ENCODE measurements around the gene LGALS7. TPM values are rescaled to one million over a fixed set of nuclear protein-coding genes. Genes with fewer than 3 reads are reported as not detected.

Gene LGALS7
- total and polyA plus RNA-seq, 2 of the 8 experiments (the other 6 are each of a cell fraction or from before 2014, with no cell fraction given): 0.32 TPM; not detected in 1

- H4K91ac ChIP-seq (replicated peaks; ENCODE audit: insufficient read length, low read length): no peak overlapping the region
- peaks cover 0 to 9% (median 6%) of the 10 kb centered on the region in 4 experiments; a peak in 6 of 7 replicates for H3K4me1 ChIP-seq (replicated peaks in 1 of 4; ENCODE audit: control insufficient read depth in 3 of 4, insufficient read depth in 4 of 4, low read length in 3 of 4)
- no peak overlapping the region for H2BK120ac ChIP-seq (replicated peaks; ENCODE audit: low read depth, low read length)
- H3K4me2 ChIP-seq (ENCODE audit: insufficient read depth in 1 of 2, low read depth in 2 of 2, low read length in 2 of 2): no peak overlapping the region
- no peak overlapping the region for H2AFZ ChIP-seq (ENCODE audit: low read length)
- no peak overlapping the region for H3K14ac ChIP-seq (ENCODE audit: insufficient read length)
- H2BK12ac ChIP-seq (ENCODE audit: low read depth, low read length): no peak overlapping the region
- peaks cover 0 to 3% of the 10 kb centered on the region in 2 experiments for H4K20me1 ChIP-seq (replicated peaks in 1 of 2; ENCODE audit: control insufficient read depth in 1 of 2, insufficient read depth in 2 of 2, low read length in 2 of 2)
- peaks cover 10% of the 10 kb centered on the region; the same call in 1 of the 2 replicates for H3K23me2 ChIP-seq (ENCODE audit: low read depth, low read length)
- no peak overlapping the region for H3K23ac ChIP-seq (ENCODE audit: insufficient read length)
- no peak overlapping the region for H3K4me3 ChIP-seq (ENCODE audit: extremely low read depth in 1 of 4, insufficient read depth in 2 of 4, low read depth in 3 of 4, low read length in 4 of 4)
- peaks cover 4 to 16% (median 13%) of the 10 kb centered on the region in 4 experiments for H3K27me3 ChIP-seq (replicated peaks in 1 of 4; ENCODE audit: control insufficient read depth in 3 of 4, extremely low read depth in 1 of 4, insufficient read depth in 3 of 4, low read length in 3 of 4)
- H3K36me3 ChIP-seq (ENCODE audit: control insufficient read depth in 2 of 4, insufficient read depth in 4 of 4, low read length in 3 of 4): no peaks in the 10 kb centered on the region
- CTCF ChIA-PET (ENCODE audit: partially characterized antibody): interaction anchor here (0.7 to 3.4 kb wide), 3 partner anchors 30 to 578 kb away, joined by 3 to 14 read pairs (median 4); no protein-coding TSS in a partner anchor
- H3K79me2 ChIP-seq (ENCODE audit: control insufficient read depth in 1 of 2, insufficient read depth in 2 of 2, low read length in 2 of 2): no peaks in the 10 kb centered on the region
- H4K5ac ChIP-seq (ENCODE audit: insufficient read length, low read depth, low read length): no peak overlapping the region
- no peak overlapping the region for H2AK5ac ChIP-seq (ENCODE audit: low read depth, low read length)
- H2BK20ac ChIP-seq (ENCODE audit: low read length): no peak overlapping the region
- H3K9ac ChIP-seq (replicated peaks in 1 of 4; ENCODE audit: extremely low read depth in 1 of 4, low read depth in 3 of 4, low read length in 3 of 4): no peak overlapping the region
- no peak overlapping the region; the same call in 1 of the 2 replicates for H4K8ac ChIP-seq (ENCODE audit: extremely low read depth, insufficient read depth, low read length)
- no peak for DNase-seq (ENCODE audit: low read depth in 1 of 2, low spot score in 2 of 2)
- H2BK5ac ChIP-seq (ENCODE audit: low read depth, low read length): no peak overlapping the region
- H3K4ac ChIP-seq (replicated peaks; ENCODE audit: insufficient read length, low read depth, low read length): no peak overlapping the region
- H3K79me1 ChIP-seq (ENCODE audit: low read depth, low read length): no peaks in the 10 kb centered on the region
- H3K27ac ChIP-seq (ENCODE audit: low read depth, low read length): no peak overlapping the region
- FAIRE-seq: no peak
- POLR2A ChIA-PET (ENCODE audit: partially characterized antibody): interaction anchor here (2.4 kb wide), 1 partner anchor 109 kb away, joined by 6 read pairs; no protein-coding TSS in a partner anchor
- WGBS, 2 experiments (ENCODE audit: extremely low coverage in 1 of 2, insufficient coverage in 1 of 2, insufficient read length in 1 of 2, insufficient replicate concordance in 2 of 2, low coverage in 1 of 2, low lambda C conversion rate in 2 of 2, missing lambda C conversion rate in 1 of 2): 95% methylated on average over 14 of the region's 16 CpGs; no CpG with 5 or more reads in 1 of the 2 experiments
- H3K9me3 ChIP-seq (ENCODE audit: insufficient read depth in 2 of 2, low read depth in 1 of 2, low read length in 1 of 2): peaks cover 0 to 3% of the 10 kb centered on the region in 2 experiments; a peak in 1 of 4 replicates
- no peak overlapping the region for H3K18ac ChIP-seq (ENCODE audit: extremely low read depth, low read length)
- H3K56ac ChIP-seq (replicated peaks; ENCODE audit: insufficient read length, low read depth, low read length): no peak overlapping the region
- no peak overlapping the region for H2BK15ac ChIP-seq (ENCODE audit: low read length)
- TF ChIP-seq CHD1 (IDR thresholded peaks at IDR 0.05; ENCODE audit: low read depth, low read length): no peak
- TF ChIP-seq KDM4A (IDR thresholded peaks at IDR 0.05; ENCODE audit: low read depth, low read length, severe bottlenecking): no peak
- TF ChIP-seq NANOG (IDR thresholded peaks at IDR 0.05; ENCODE audit: insufficient read depth, low read depth, low read length, poor library complexity, severe bottlenecking): no peak
- TF ChIP-seq USF2 (IDR thresholded peaks at IDR 0.05; ENCODE audit: low read length): no peak
- TF ChIP-seq NRF1 (IDR thresholded peaks at IDR 0.05; ENCODE audit: low read depth, low read length): no peak
- TF ChIP-seq CHD2 (IDR thresholded peaks at IDR 0.05; ENCODE audit: low read length): no peak
- TF ChIP-seq, protein P1, sequence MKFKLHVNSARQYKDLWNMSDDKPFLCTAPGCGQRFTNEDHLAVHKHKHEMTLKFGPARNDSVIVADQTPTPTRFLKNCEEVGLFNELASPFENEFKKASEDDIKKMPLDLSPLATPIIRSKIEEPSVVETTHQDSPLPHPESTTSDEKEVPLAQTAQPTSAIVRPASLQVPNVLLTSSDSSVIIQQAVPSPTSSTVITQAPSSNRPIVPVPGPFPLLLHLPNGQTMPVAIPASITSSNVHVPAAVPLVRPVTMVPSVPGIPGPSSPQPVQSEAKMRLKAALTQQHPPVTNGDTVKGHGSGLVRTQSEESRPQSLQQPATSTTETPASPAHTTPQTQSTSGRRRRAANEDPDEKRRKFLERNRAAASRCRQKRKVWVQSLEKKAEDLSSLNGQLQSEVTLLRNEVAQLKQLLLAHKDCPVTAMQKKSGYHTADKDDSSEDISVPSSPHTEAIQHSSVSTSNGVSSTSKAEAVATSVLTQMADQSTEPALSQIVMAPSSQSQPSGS (IDR thresholded peaks at IDR 0.05; ENCODE audit: low read length): no peak
- no peak for TF ChIP-seq MAX (IDR thresholded peaks at IDR 0.05)
Measured at GRCh38 chr19:38739440-38740256, 33.7 kb downstream of the LGALS7 start.

Measured in H1 (cell line).